Fibroblast of skin of scalp (primary cell): ENCODE measurements around the gene NBEA.
A peak's percentile ranks its signal among the peaks of the same experiment; 100 is the strongest.
"Not testable (repeated sequence)": the region's sequence is repeated elsewhere in the genome, so short reads cannot be mapped to it uniquely, and the experiment has no call there.

Source experiments
- DNase-seq: peaks from one replicate; pipeline ENCODE4 v3.0.0-alpha.2; 2013

Gene NBEA

GRCh38 chr13:35393886-35394285 lies 451.8 kb downstream of the NBEA start:
- DNase-seq: no peak

GRCh38 chr13:35408285-35408684 lies 466.2 kb downstream of the NBEA start:
- not testable (repeated sequence) for DNase-seq

- DNase-seq: no peak
These were observed 469.1 kb downstream of the NBEA start for GRCh38 chr13:35411059-35411744.

GRCh38 chr13:35448465-35448864 lies 506.4 kb downstream of the NBEA start:
- DNase-seq: no peak

GRCh38 chr13:35449821-35450220 lies 507.8 kb downstream of the NBEA start:
- no peak for DNase-seq

- DNase-seq: no peak
These were observed 513.0 kb downstream of the NBEA start for GRCh38 chr13:35455022-35455421.

GRCh38 chr13:35457258-35457657 lies 515.2 kb downstream of the NBEA start:
- no peak for DNase-seq

GRCh38 chr13:35460061-35460460 lies 518.0 kb downstream of the NBEA start:
- DNase-seq: peak; percentile 36

GRCh38 chr13:35465371-35465770 lies 523.3 kb downstream of the NBEA start:
- no peak for DNase-seq

GRCh38 chr13:35468195-35468594 lies 526.1 kb downstream of the NBEA start:
- DNase-seq: peak; percentile 64

- no peak for DNase-seq
These were observed 527.9 kb downstream of the NBEA start for GRCh38 chr13:35469806-35470525.

- DNase-seq: peak; percentile 30
These were observed 528.9 kb downstream of the NBEA start for GRCh38 chr13:35470671-35471661.

- DNase-seq: no peak
These were observed 529.7 kb downstream of the NBEA start for GRCh38 chr13:35471706-35472322.

GRCh38 chr13:35472323-35472881 lies 530.3 kb downstream of the NBEA start:
- no peak for DNase-seq

- no peak for DNase-seq
These were observed 531.2 kb downstream of the NBEA start for GRCh38 chr13:35473206-35473775.

- DNase-seq: no peak
These were observed 531.7 kb downstream of the NBEA start for GRCh38 chr13:35473802-35474201.

GRCh38 chr13:35474496-35475211 lies 532.6 kb downstream of the NBEA start:
- DNase-seq: peak; percentile 42

- DNase-seq: peak; percentile 55
These were observed 533.3 kb downstream of the NBEA start for GRCh38 chr13:35475212-35475959.

- DNase-seq: peak; percentile 42
These were observed 534.2 kb downstream of the NBEA start, which contains the start of gene MAB21L1 for GRCh38 chr13:35475960-35476943. Gene MAB21L1 (minus strand): TSS chr13:35476689. CDS start chr13:35476138, 551 bp downstream.
